Gastroesophageal sphincter (tissue), 4 donors: ENCODE results near the gene PITPNM2. TPM values are rescaled to one million over a fixed set of nuclear protein-coding genes. Genes with fewer than 3 reads are reported as not detected.

ENCODE experiments used
- ATAC-seq: fragments of 150-250 bp; one replicate; pipeline ENCODE4 v1.9.1; 2016; ENCODE audit warnings: mild to moderate bottlenecking, moderate library complexity
- H3K27ac ChIP-seq, 4 donors: fragments of 200-600 bp; sonication (generic) in 3 of 4; 1 replicate in 3 of 4; 2 replicates in 1 of 4; pipeline ENCODE4 v1.5.1; 2016 to 2019
- H3K27me3 ChIP-seq: fragments of 200-600 bp; sonication (generic); one replicate; pipeline ENCODE4 v1.5.1; 2019
- H3K36me3 ChIP-seq, 2 donors: fragments of 200-600 bp; sonication (generic); one replicate each; pipeline ENCODE4 v1.5.1; 2019; ENCODE audit warnings: control low read depth in 1 of 2
- H3K4me1 ChIP-seq, 3 donors: fragments of 200-600 bp; sonication (generic); 1 replicate in 2 of 3; 2 replicates in 1 of 3; pipeline ENCODE4 v1.5.1; 2016 to 2019; ENCODE audit warnings: control low read depth in 2 of 3
- H3K4me3 ChIP-seq, 2 donors: fragments of 200-600 bp; sonication (generic); one replicate each; pipeline ENCODE4 v1.5.1; 2019; ENCODE audit warnings: mild to moderate bottlenecking in 1 of 2, moderate library complexity in 1 of 2
- H3K9me3 ChIP-seq, 3 donors: fragments of 200-600 bp; sonication (generic); one replicate each; pipeline ENCODE4 v1.5.1; 2017 to 2019; ENCODE audit warnings: control low read depth in 2 of 3
- CTCF ChIP-seq, 4 experiments: fragments of 200-600 bp in 2 of 4; fragments of 450-650 bp in 2 of 4; sonication (generic) in 1 of 4; IDR thresholded peaks; one replicate each; pipeline ENCODE4 v1.5.1; 2017 to 2019; ENCODE audit warnings: antibody characterized with exemption in 4 of 4, mild to moderate bottlenecking in 2 of 4, moderate library complexity in 2 of 4
- EP300 ChIP-seq: sonication (generic); formaldehyde crosslinking; IDR thresholded peaks from one replicate; pipeline ENCODE4 v1.6.1; 2017; ENCODE audit warnings: antibody characterized with exemption, mild to moderate bottlenecking
- POLR2A ChIP-seq, 2 donors: fragments of 450-650 bp; IDR thresholded peaks; one replicate each; pipeline ENCODE4 v1.6.1; 2017; ENCODE audit warnings: antibody characterized with exemption in 2 of 2, mild to moderate bottlenecking in 2 of 2, moderate library complexity in 1 of 2
- POLR2AphosphoS5 ChIP-seq: sonication (generic); formaldehyde crosslinking; IDR thresholded peaks from one replicate; pipeline ENCODE4 v1.6.1; 2017; ENCODE audit warnings: antibody characterized with exemption
- WGBS, 2 donors: methylation state at CpG; one replicate each; pipeline ENCODE4 v1.1.5; 2018; ENCODE audit warnings: low coverage in 1 of 2; 5-methylcytosine and 5-hydroxymethylcytosine counted together
- total RNA-seq, 4 donors: library from RNA; depleted of rRNA; stranded (reverse); fragments of >200 nt; gene quantifications; one replicate each; pipeline ENCODE4 v1.1.0, GENCODE V29; 2016

PITPNM2 gene
- total RNA-seq, 4 donors from 2014 or later, result 9.9 to 20.4 (median 16.4) TPM

- Histone ChIP-seq H3K27me3 (no peaks in the 10 kb centered on the region), H3K36me3 (no peaks in the 10 kb centered on the region), H3K4me1 (peaks cover 0 to 51% (median 15%) of the 10 kb centered on the region in 3 donors), H3K27ac (peak overlapping the region in 3 of 4 donors; percentile 68 to 76 (median 71)), H3K4me3 (no peak overlapping the region), H3K9me3 (no peaks in the 10 kb centered on the region)
- WGBS, 2 donors, result 63% methylated on average over 3 to 9 of the region's 12 CpGs
- TF ChIP-seq EP300 (no peak), CTCF (IDR thresholded peaks at IDR 0.05) (no peak), POLR2AphosphoS5 (no peak)
- peak; percentile 3 for ATAC-seq
Observed at GRCh38 chr12:123131879-123132402, 18.9 kb downstream of the PITPNM2 start.

- H3K4me1 ChIP-seq, result peaks cover 4 to 53% (median 15%) of the 10 kb centered on the region in 3 donors
- no peaks in the 10 kb centered on the region for H3K27me3 ChIP-seq
- WGBS, 2 donors, result 75 to 100% methylated on average over 1 to 4 of the region's 4 CpGs
- TF ChIP-seq CTCF (IDR thresholded peaks at IDR 0.05) (no peak), POLR2AphosphoS5 (peak; percentile 20)
- H3K4me3 ChIP-seq, result no peak overlapping the region
- H3K27ac ChIP-seq, result peak overlapping the region; percentile 32 to 76 (median 70)
- ATAC-seq, result no peak
- no peaks in the 10 kb centered on the region for H3K9me3 ChIP-seq
- H3K36me3 ChIP-seq, result no peaks in the 10 kb centered on the region
Observed at GRCh38 chr12:123131291-123131832, 19.5 kb downstream of the PITPNM2 start.

DNA sequence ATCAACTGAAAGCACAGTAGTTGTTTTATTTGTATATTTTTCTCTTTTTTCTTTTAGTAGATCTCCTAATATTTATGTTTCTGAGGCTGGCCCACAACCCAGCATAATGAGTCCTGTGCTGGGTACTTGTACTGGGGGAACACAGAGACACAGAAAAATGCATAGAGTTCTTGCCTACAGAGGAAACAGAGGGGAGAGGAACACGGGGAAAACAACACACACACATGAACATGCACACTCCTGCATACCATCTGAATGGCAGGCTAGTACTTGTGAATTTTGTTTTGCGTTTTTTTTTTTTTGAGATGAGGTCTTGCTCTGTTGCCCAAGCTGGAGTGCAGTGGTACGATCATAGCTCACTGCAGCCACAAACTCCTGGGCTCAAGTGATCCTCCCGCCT lies 21.3 kb downstream of the PITPNM2 start:
- no peak for TF ChIP-seq CTCF (IDR thresholded peaks at IDR 0.05)
- TF ChIP-seq POLR2A (IDR thresholded peaks at IDR 0.05), result no peak
- TF ChIP-seq POLR2AphosphoS5, result no peak
- Histone ChIP-seq H3K9me3 (no peaks in the 10 kb centered on the region), H3K4me1 (peaks cover 6 to 60% (median 20%) of the 10 kb centered on the region in 3 donors), H3K36me3 (no peaks in the 10 kb centered on the region), H3K27ac (peak overlapping the region in 1 of 4 donors; percentile 76), H3K4me3 (no peak overlapping the region), H3K27me3 (no peaks in the 10 kb centered on the region)
- WGBS, 2 donors, result 90% methylated on average over 4 of the region's 4 CpGs; no CpG with 5 or more reads in 1 of the 2 donors
- ATAC-seq, result no peak

DNA sequence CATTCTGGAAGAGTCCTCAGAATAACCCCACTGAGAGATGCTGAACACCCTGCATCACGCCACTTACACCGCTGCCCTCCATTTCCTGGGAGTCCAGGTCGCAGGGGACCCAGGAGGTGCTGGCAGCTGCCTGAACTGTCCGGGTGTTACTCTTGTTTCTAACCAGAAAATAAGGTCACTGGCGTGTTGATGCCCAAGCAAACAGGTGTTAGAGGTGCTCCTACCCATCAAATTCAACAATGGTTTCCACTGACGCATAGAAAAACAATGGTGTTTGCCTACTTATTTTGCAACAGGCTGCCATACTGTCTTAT lies 23.8 kb downstream of the PITPNM2 start:
- TF ChIP-seq EP300 (no peak), CTCF (IDR thresholded peaks at IDR 0.05) (no peak), POLR2A (IDR thresholded peaks at IDR 0.05) (no peak), POLR2AphosphoS5 (no peak)
- WGBS, 2 donors, result 95 to 96% methylated on average over 2 to 4 of the region's 6 CpGs
- Histone ChIP-seq H3K27ac (peak overlapping the region in 3 of 4 donors; percentile 50 to 68 (median 61)), H3K9me3 (no peaks in the 10 kb centered on the region), H3K4me1 (peaks cover 6 to 61% (median 19%) of the 10 kb centered on the region in 3 donors), H3K27me3 (no peaks in the 10 kb centered on the region), H3K4me3 (no peak overlapping the region), H3K36me3 (no peaks in the 10 kb centered on the region)
- ATAC-seq, result no peak
